K562 (cell line): ENCODE results near the gene PLCL2. TPM values are rescaled to one million over a fixed set of nuclear protein-coding genes. Genes with fewer than 3 reads are reported as not detected.

ENCODE experiments used
- ATAC-seq: fragments of 200-7000 bp; cut with Tn5 transposase; 3 replicates; pipeline ENCODE4 v1.9.1; 2020; ENCODE audit warnings: moderate library complexity
- BruUV-seq: library from RNA; stranded (reverse); fragments of 400-500 nt; replicated peaks from 2 replicates; lab custom pipeline; 2021; lab: Mats Ljungman, UMichigan
- CTCF ChIA-PET: fragments of 300-600 bp; formaldehyde crosslinking; extraction: SDS; loops from one replicate; lab custom pipeline; 2021; ENCODE audit warnings: low intra/inter-chr PET ratio; lab: Yijun Ruan, JAX
- POLR2A ChIA-PET: fragments of 300-600, 350-650 bp; sonication (Branson Sonifier 250); formaldehyde crosslinking; extraction: SDS; loops from one replicate; lab custom pipeline; 2021; ENCODE audit warnings: antibody characterized with exemption, inconsistent platforms; lab: Yijun Ruan, JAX
- DNase-seq, 4 experiments: peaks; one replicate each; pipeline versions ENCODE4 v3.0.0 to v3.0.0-alpha.2; 2011 to 2018; ENCODE audit warnings: low spot score in 3 of 4, mixed read lengths in 3 of 4; ENCODE audit errors: extremely low read depth in 1 of 4
- FAIRE-seq: peaks from 2 replicates; lab custom pipeline; 2011; peaks lifted over from hg19 to GRCh38; lab: Jason Lieb, UNC
- H2AFZ ChIP-seq: 2 replicates; pipeline ENCODE4 v1.6.0; 2011; ENCODE audit warnings: low read depth, low read length, control low read depth, inconsistent platforms
- H3K27ac ChIP-seq: fragments of 200-600 bp; 3 replicates; pipeline ENCODE4 v1.8.0; 2011; ENCODE audit warnings: low read depth, mild to moderate bottlenecking, control low read depth, inconsistent platforms, low read length, moderate library complexity, mixed read lengths; ENCODE audit errors: extremely low read depth
- H3K27me3 ChIP-seq, 2 experiments: fragments of 300-600 bp in 1 of 2; 2 replicates in 1 of 2; 3 replicates in 1 of 2; pipeline versions ENCODE4 v1.6.0 to v1.8.0; 2011; ENCODE audit warnings: inconsistent platforms in 2 of 2, low read length in 2 of 2, mild to moderate bottlenecking in 1 of 2, mixed read lengths in 1 of 2, moderate library complexity in 1 of 2; ENCODE audit not compliant: control insufficient read depth in 2 of 2, insufficient read depth in 2 of 2
- H3K36me3 ChIP-seq: fragments of 300-600 bp; 3 replicates; pipeline ENCODE4 v1.8.0; 2011; ENCODE audit warnings: mild to moderate bottlenecking, low read length, inconsistent platforms; ENCODE audit not compliant: control insufficient read depth, insufficient read depth
- H3K4me1 ChIP-seq, 2 experiments: fragments of 200-600 bp in 1 of 2; replicated peaks in 1 of 2; 2 replicates in 1 of 2; 3 replicates in 1 of 2; pipeline versions ENCODE4 v1.5.1 to v1.8.0; 2011; ENCODE audit warnings: inconsistent platforms in 2 of 2, low read length in 2 of 2, mild to moderate bottlenecking in 1 of 2, mixed read lengths in 1 of 2, moderate library complexity in 1 of 2; ENCODE audit not compliant: control insufficient read depth in 2 of 2, insufficient read depth in 2 of 2
- H3K4me2 ChIP-seq: 2 replicates; pipeline ENCODE4 v1.6.1; 2011; ENCODE audit warnings: low read length, control low read depth, inconsistent platforms, mixed read lengths; ENCODE audit not compliant: insufficient read depth
- H3K4me3 ChIP-seq: fragments of 200-600 bp; sonication (generic), shearing (Covaris generic); 2 replicates; pipeline ENCODE4 v1.5.1; 2016; ENCODE audit warnings: control low read depth, inconsistent platforms
- H3K79me2 ChIP-seq: fragments of 200-600 bp; 3 replicates; pipeline ENCODE4 v1.8.0; 2011; ENCODE audit warnings: low read length, inconsistent platforms; ENCODE audit not compliant: control insufficient read depth, insufficient read depth
- H3K9ac ChIP-seq, 2 experiments: 2 replicates each; pipeline versions ENCODE4 v1.6.0 to v1.6.1; 2011; ENCODE audit warnings: low read depth in 2 of 2, low read length in 2 of 2, control low read depth in 1 of 2, inconsistent platforms in 1 of 2, mild to moderate bottlenecking in 1 of 2, mixed read lengths in 1 of 2; ENCODE audit not compliant: insufficient read depth in 1 of 2
- H3K9me1 ChIP-seq: one replicate; pipeline ENCODE4 v1.6.0; 2011; ENCODE audit warnings: inconsistent platforms, mild to moderate bottlenecking, low read length, moderate library complexity; ENCODE audit not compliant: control insufficient read depth, insufficient read depth
- H3K9me3 ChIP-seq: replicated peaks from 2 replicates; pipeline ENCODE4 v1.5.1; 2011; ENCODE audit warnings: low read depth, low read length, inconsistent platforms; ENCODE audit not compliant: control insufficient read depth, insufficient read depth
- H4K20me1 ChIP-seq: replicated peaks from 2 replicates; pipeline ENCODE4 v1.6.1; 2011; ENCODE audit warnings: low read length, inconsistent platforms, mixed read lengths; ENCODE audit not compliant: control insufficient read depth, insufficient read depth
- CBX8 ChIP-seq: fragments of 200-600 bp; sonication (generic); IDR thresholded peaks from 2 replicates; pipeline ENCODE4 v1.6.1; 2012; ENCODE audit warnings: borderline replicate concordance, mixed run types, low read depth, mild to moderate bottlenecking, moderate library complexity, mixed read lengths, low read length, control low read depth, inconsistent platforms; ENCODE audit not compliant: poor library complexity, severe bottlenecking; ENCODE audit errors: extremely low read depth
- CC2D1A ChIP-seq: fragments of 450-650 bp; IDR thresholded peaks from 2 replicates; pipeline ENCODE4 v1.6.1; 2017; ENCODE audit warnings: mild to moderate bottlenecking
- CCNT2 ChIP-seq: IDR thresholded peaks from 2 replicates; pipeline ENCODE4 v1.6.1; 2011; ENCODE audit warnings: borderline replicate concordance, low read depth, mild to moderate bottlenecking, moderate library complexity, mixed read lengths, low read length; ENCODE audit not compliant: insufficient read length; ENCODE audit errors: extremely low read depth
- KDM1A ChIP-seq, 2 experiments: fragments of 450-650 bp; IDR thresholded peaks; 2 replicates each; pipeline ENCODE4 v1.6.1; 2016; ENCODE audit warnings: mild to moderate bottlenecking in 2 of 2
- NFIX ChIP-seq: fragments of 250-450 bp; sonication (Bioruptor Pico); IDR thresholded peaks from 2 replicates; pipeline ENCODE4 v1.4.0; 2020; ENCODE audit warnings: low read depth, mild to moderate bottlenecking, moderate library complexity
- NR3C1 ChIP-seq: sonication (generic); formaldehyde crosslinking; IDR thresholded peaks from 2 replicates; pipeline ENCODE4 v1.8.1; 2022; ENCODE audit warnings: missing genetic modification reagents
- RUNX1 ChIP-seq: sonication (generic); IDR thresholded peaks from 2 replicates; pipeline ENCODE4 v1.6.1; 2016; ENCODE audit warnings: antibody characterized with exemption, low read depth
- SETDB1 ChIP-seq: IDR thresholded peaks from one replicate; pipeline ENCODE4 v1.6.1; 2012; ENCODE audit warnings: low read length, control low read depth, inconsistent platforms
- SP1 ChIP-seq: sonication (generic); formaldehyde crosslinking; IDR thresholded peaks from 2 replicates; pipeline ENCODE4 v1.8.1; 2022; ENCODE audit warnings: mild to moderate bottlenecking, missing genetic modification reagents
- SRSF9 ChIP-seq: fragments of 200-400 bp; formaldehyde crosslinking; IDR thresholded peaks from 2 replicates; pipeline ENCODE4 v1.6.1; 2017; ENCODE audit warnings: low read depth, low read length, borderline replicate concordance
- TCFL5 ChIP-seq: fragments of 250-450 bp; sonication (Bioruptor Pico); conservative IDR thresholded peaks from 2 replicates; pipeline ENCODE4 v1.6.1; 2021; ENCODE audit warnings: mild to moderate bottlenecking, moderate library complexity, matching md5 sums
- ZNF175 ChIP-seq: fragments of 200-800 bp; sonication (Bioruptor generic); IDR thresholded peaks from 2 replicates; pipeline ENCODE4 v1.6.1; 2016; ENCODE audit warnings: low read depth, mild to moderate bottlenecking, missing genetic modification characterization, missing compliant biosample characterization
- WGBS: fragments of 100-300 bp; shearing (Covaris generic); methylation state at CpG from one replicate; pipeline ENCODE4 v1.1.6; 2016; ENCODE audit warnings: low coverage, mixed read lengths; ENCODE audit not compliant: insufficient coverage; ENCODE audit errors: missing lambda C conversion rate; 5-methylcytosine and 5-hydroxymethylcytosine counted together
- in situ Hi-C: fragments of 300-500 bp; cut with MboI; formaldehyde crosslinking; loops from 4 replicates; pipeline ENCODE4 v1.15.0; 2018; ENCODE audit warnings: inconsistent platforms, mixed read lengths
- intact Hi-C: fragments of 100-400 bp; cut with micrococcal nuclease; formaldehyde crosslinking; loops from 2 replicates; pipeline ENCODE4 v1.14.2; 2022
- polyA plus RNA-seq, 8 experiments: library from polyadenylated mRNA; depleted of rRNA in 4 of 8; stranded (reverse) in 5 of 8; unstranded in 3 of 8; fragments of >200 nt; fragmentation: Nextera tagmentation in 2 of 8; fragmentation: Illumina TruSeq in 1 of 8; extraction: Ambion mirVana in 2 of 8; extraction: Trizol in 1 of 8; gene quantifications; 2 replicates each; pipeline versions ENCODE4 v1.2.1 to v1.2.3, GENCODE V29; 2011 to 2014; ENCODE audit warnings: inconsistent platforms in 1 of 8, missing spikeins in 1 of 8
- total RNA-seq, 7 experiments: library from RNA; depleted of rRNA in 6 of 7; stranded (reverse); fragments of >200 nt in 6 of 7; fragmentation: Illumina TruSeq in 2 of 7; extraction: Trizol in 2 of 7; gene quantifications; 2 replicates each; pipeline versions ENCODE4 v1.2.1 to v1.2.3, GENCODE V29; 2011 to 2021; ENCODE audit warnings: low replicate concordance in 1 of 7
- TF ChIP-seq, protein P1 (sequence below): sonication (generic); formaldehyde crosslinking; IDR thresholded peaks from 2 replicates; pipeline ENCODE4 v1.8.0; 2022; ENCODE audit warnings: missing genetic modification reagents, mild to moderate bottlenecking, moderate library complexity, borderline replicate concordance

The PLCL2 gene
- total and polyA plus RNA-seq, 9 of the 15 experiments (the other 6 are each of a cell fraction or from before 2014, with no cell fraction given) = 0.03 to 0.18 (median 0.11) TPM; not detected in 2

- no peak for TF ChIP-seq SETDB1
- TF ChIP-seq NR3C1 (CRISPR knock-in tag) = no peak
- TF ChIP-seq NFIX = no peak
- TF ChIP-seq TCFL5 (CRISPR knock-in tag) = no peak
- TF ChIP-seq SP1 = no peak
- no peak for TF ChIP-seq KDM1A (IDR thresholded peaks at IDR 0.05)
- TF ChIP-seq SRSF9 = no peak
- no peak for TF ChIP-seq RUNX1
- TF ChIP-seq CC2D1A = no peak
- 0 out of 2 replicates have a peak, but pooled peaks have one; percentile 1 for TF ChIP-seq ZNF175
Measured at GRCh38 chr3:16936676-16937230, 52.0 kb downstream of the PLCL2 start (continued).

GRCh38 chr3:16937326-16937845 lies 52.6 kb downstream of the PLCL2 start:
- FAIRE-seq = no peak
- no peak for ATAC-seq
- POLR2A ChIA-PET = no interaction called here
- intact Hi-C loops = no loop called here
- H4K20me1 ChIP-seq = no peaks in the 10 kb centered on the region
- in situ Hi-C loops = no loop called here
- H3K9me3 ChIP-seq = no peaks in the 10 kb centered on the region
- no peak overlapping the region for H3K4me2 ChIP-seq
- peak; percentile 36 for TF ChIP-seq CBX8
- TF ChIP-seq, protein P1, sequence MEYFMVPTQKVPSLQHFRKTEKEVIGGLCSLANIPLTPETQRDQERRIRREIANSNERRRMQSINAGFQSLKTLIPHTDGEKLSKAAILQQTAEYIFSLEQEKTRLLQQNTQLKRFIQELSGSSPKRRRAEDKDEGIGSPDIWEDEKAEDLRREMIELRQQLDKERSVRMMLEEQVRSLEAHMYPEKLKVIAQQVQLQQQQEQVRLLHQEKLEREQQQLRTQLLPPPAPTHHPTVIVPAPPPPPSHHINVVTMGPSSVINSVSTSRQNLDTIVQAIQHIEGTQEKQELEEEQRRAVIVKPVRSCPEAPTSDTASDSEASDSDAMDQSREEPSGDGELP (CRISPR knock-in tag) = no peak
- no peak for TF ChIP-seq CCNT2
- no peak overlapping the region for H3K27ac ChIP-seq
- no peaks in the 10 kb centered on the region for H3K79me2 ChIP-seq
- H3K4me1 ChIP-seq = peaks cover 0 to 13% of the 10 kb centered on the region in 2 experiments; a peak in 1 of 5 replicates
- H3K27me3 ChIP-seq = peaks cover 5 to 15% of the 10 kb centered on the region in 2 experiments; a peak in 2 of 5 replicates
- H2AFZ ChIP-seq = no peak overlapping the region
- no TSS peak for BruUV-seq
- H3K4me3 ChIP-seq = no peak overlapping the region
- no peak for DNase-seq
- no peak overlapping the region for H3K9ac ChIP-seq
- H3K9me1 ChIP-seq = no peaks in the 10 kb centered on the region
- CTCF ChIA-PET = no interaction called here
- no peaks in the 10 kb centered on the region for H3K36me3 ChIP-seq
- 3% methylated on average over 6 of the region's 6 CpGs for WGBS
